Aorta (tissue), 5 donors: ENCODE measurements around the gene MAML3. TPM values are rescaled to one million over a fixed set of nuclear protein-coding genes. Genes with fewer than 3 reads are reported as not detected.
A peak's percentile ranks its signal among the peaks of the same experiment; 100 is the strongest.

Experiments
- ATAC-seq: fragments of 200-7000 bp; cut with Tn5 transposase; one replicate; pipeline ENCODE4 v1.9.1; 2022; ENCODE audit warnings: moderate library complexity; ENCODE audit not compliant: low FRiP score
- DNase-seq, 2 donors: peaks; one replicate each; pipeline ENCODE4 v3.0.0-alpha.2; 2020
- H3K27ac ChIP-seq, 2 donors: one replicate each; pipeline ENCODE4 v1.5.1; 2013; ENCODE audit warnings: low read length in 2 of 2, mild to moderate bottlenecking in 2 of 2, moderate library complexity in 2 of 2, control low read depth in 1 of 2, inconsistent platforms in 1 of 2, low read depth in 1 of 2
- H3K27me3 ChIP-seq, 2 donors: one replicate each; pipeline ENCODE4 v1.6.1; 2013; ENCODE audit warnings: control low read depth in 1 of 2, low read length in 1 of 2, mild to moderate bottlenecking in 1 of 2, moderate library complexity in 1 of 2; ENCODE audit not compliant: insufficient read depth in 2 of 2, control insufficient read depth in 1 of 2
- H3K36me3 ChIP-seq, 2 donors: one replicate each; pipeline ENCODE4 v1.6.1; 2013; ENCODE audit warnings: control low read depth in 1 of 2, low read length in 1 of 2, mild to moderate bottlenecking in 1 of 2; ENCODE audit not compliant: insufficient read depth in 2 of 2, control insufficient read depth in 1 of 2
- H3K4me1 ChIP-seq, 2 donors: one replicate each; pipeline ENCODE4 v1.6.1; 2013; ENCODE audit warnings: low read length in 2 of 2, control low read depth in 1 of 2, mild to moderate bottlenecking in 1 of 2, moderate library complexity in 1 of 2; ENCODE audit not compliant: insufficient read depth in 2 of 2, control insufficient read depth in 1 of 2
- H3K4me3 ChIP-seq, 2 donors: one replicate each; pipeline ENCODE4 v1.5.1; 2013; ENCODE audit warnings: low read length in 2 of 2, control low read depth in 1 of 2, mild to moderate bottlenecking in 1 of 2
- H3K9me3 ChIP-seq: one replicate; pipeline ENCODE4 v1.6.1; 2013; ENCODE audit warnings: mild to moderate bottlenecking, low read length; ENCODE audit not compliant: control insufficient read depth
- WGBS, 2 donors: extraction: QIAGEN DNeasy Blood & Tissue Kit; methylation state at CpG; one replicate each; pipeline ENCODE4 v1.1.7; 2013; 5-methylcytosine and 5-hydroxymethylcytosine counted together
- intact Hi-C, 2 donors: fragments of 100-400 bp; cut with DNase I; formaldehyde crosslinking; loops; one replicate each; pipeline versions ENCODE4 v1.14.2 to v1.15.0; 2022
- long read RNA-seq, 2 donors: library from polyadenylated mRNA; unstranded; transcript quantifications; one replicate each; pipeline ENCODE4 v2.0.0, GENCODE V29; 2020 to 2021
- polyA plus RNA-seq, 2 donors: library from polyadenylated mRNA; stranded (reverse); fragments of 200-250 nt; gene quantifications; one replicate each; pipeline ENCODE4 v1.2.3, GENCODE V29; 2013
- total RNA-seq, 2 donors: library from RNA; stranded (reverse); fragmentation: NEBNext Ultra II Directional; extraction: Animal tissue kit (Norgen Biotek cat#: 25700); gene quantifications; one replicate each; pipeline ENCODE4 v1.2.1, GENCODE V29; 2021
- donor health status: healthy with polysubstance abuse.
- donor health status: Bipolar disorder and iron deficiency.
- donor health status: DM: no; HTN: no; CAD: no.
- donor health status: DM: no; HTN: no; CAD: no.
- donor health status: DM: yes; HTN: yes; CAD: no.

The MAML3 gene
- total RNA-seq (10 to 100 TPM in 1 of 2 donors, 1 to 10 TPM in 1; 8.3 to 10.5 TPM), polyA plus RNA-seq (1 to 10 TPM in 1 of 2 donors, under 1 TPM in 1; 0.79 to 1.5 TPM)
- long read RNA-seq, donor 1, partial matches to known transcripts, result 1 of 19 reads
- long read RNA-seq, donor 1, other reads (novel, unspliced or antisense), result 18 of 19 reads
- long read RNA-seq, donor 2, partial matches to known transcripts, result 0 of 27 reads
- long read RNA-seq, donor 2, other reads (novel, unspliced or antisense), result 27 of 27 reads

- Histone ChIP-seq H3K9me3 (no peaks in the 10 kb centered on the region), H3K4me3 (peak within 1 kb of the TSS; percentile 94 to 97), H3K27ac (peak within 1 kb of the TSS; percentile 2 to 91), H3K27me3 (no peaks in the 10 kb centered on the region), H3K36me3 (no peaks in the 10 kb centered on the region), H3K4me1 (no peaks in the 10 kb centered on the region)
- intact Hi-C loops, result loop anchor here (1.0 to 10.0 kb wide), 9 partner anchors 57 to 711 kb away; no protein-coding TSS in a partner anchor
- ATAC-seq (peak; percentile 89), DNase-seq (peak; percentile 96 to 98)
- 0 to 1% methylated on average over 62 to 79 of the region's 79 CpGs for WGBS, 2 donors
Measured at GRCh38 chr4:140153718-140154571, at the start of gene MAML3. MAML3 (minus strand) TSS chr4:140154184; CDS start chr4:140153327, 857 bp downstream.

- Histone ChIP-seq H3K36me3 (no peaks in the 10 kb centered on the region), H3K4me3 (no peak overlapping the region), H3K27ac (no peak overlapping the region), H3K4me1 (no peaks in the 10 kb centered on the region), H3K9me3 (no peaks in the 10 kb centered on the region), H3K27me3 (no peaks in the 10 kb centered on the region)
- ATAC-seq (no peak), DNase-seq (no peak)
- intact Hi-C loops, result no loop called here
- 85 to 89% methylated on average over 1 of the region's 1 CpG for WGBS, 2 donors
Measured at GRCh38 chr4:140198942-140199341, 45.0 kb upstream of the MAML3 start.

GRCh38 chr4:140195806-140196205, 41.8 kb upstream of the MAML3 start:
- Histone ChIP-seq H3K27me3 (no peaks in the 10 kb centered on the region), H3K9me3 (no peaks in the 10 kb centered on the region), H3K27ac (no peak overlapping the region), H3K36me3 (no peaks in the 10 kb centered on the region), H3K4me3 (no peak overlapping the region), H3K4me1 (no peaks in the 10 kb centered on the region)
- 76 to 81% methylated on average over 6 of the region's 6 CpGs for WGBS, 2 donors
- DNase-seq, result no peak
- no peak for ATAC-seq
- intact Hi-C loops, result no loop called here

DNA sequence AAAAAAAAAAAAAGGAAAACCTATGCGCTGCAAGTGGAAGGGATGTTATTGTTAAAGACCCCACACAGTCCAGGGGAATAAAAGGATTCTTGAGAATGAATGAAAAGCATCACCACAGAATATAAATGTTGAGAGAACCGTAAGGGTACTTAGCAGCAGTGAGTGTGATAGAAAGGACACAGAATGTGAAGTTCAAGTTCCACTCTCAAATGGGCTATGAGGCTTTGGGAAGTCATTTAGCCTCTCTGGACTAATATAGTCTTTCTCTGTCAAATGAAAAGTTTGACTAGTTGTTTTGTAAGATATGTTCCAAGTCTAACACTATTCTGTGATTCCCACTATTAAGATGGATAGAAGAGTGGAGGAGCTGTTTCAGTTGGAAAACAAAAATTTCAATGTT, 35.8 kb upstream of the MAML3 start:
- H3K9me3 ChIP-seq, result no peaks in the 10 kb centered on the region
- no peak overlapping the region for H3K27ac ChIP-seq
- 81 to 84% methylated on average over 2 of the region's 2 CpGs for WGBS, 2 donors
- H3K27me3 ChIP-seq, result no peaks in the 10 kb centered on the region
- no peak for ATAC-seq
- H3K36me3 ChIP-seq, result no peaks in the 10 kb centered on the region
- no peak overlapping the region for H3K4me3 ChIP-seq
- H3K4me1 ChIP-seq, result peaks cover 0 to 4% of the 10 kb centered on the region in 2 donors
- DNase-seq, result no peak
- intact Hi-C loops, result loop anchor here in 1 of 2 donors (10.0 kb wide), 1 partner anchor 45 kb away; no protein-coding TSS in a partner anchor

GRCh38 chr4:140188975-140189374, 35.0 kb upstream of the MAML3 start:
- 8 to 18% methylated on average over 2 of the region's 2 CpGs for WGBS, 2 donors
- intact Hi-C loops, result loop anchor here in 1 of 2 donors (10.0 kb wide), 1 partner anchor 46 kb away; no protein-coding TSS in a partner anchor
- peak; percentile 73 for ATAC-seq
- no peaks in the 10 kb centered on the region for H3K36me3 ChIP-seq
- H3K9me3 ChIP-seq, result no peaks in the 10 kb centered on the region
- H3K27me3 ChIP-seq, result no peaks in the 10 kb centered on the region
- H3K27ac ChIP-seq, result no peak overlapping the region
- no peak overlapping the region for H3K4me3 ChIP-seq
- peak in 1 of 2 donors; percentile 66 for DNase-seq
- H3K4me1 ChIP-seq, result peaks cover 0 to 4% of the 10 kb centered on the region in 2 donors

GRCh38 chr4:140187316-140187695, 33.3 kb upstream of the MAML3 start:
- Histone ChIP-seq H3K27ac (no peak overlapping the region), H3K27me3 (no peaks in the 10 kb centered on the region), H3K4me3 (no peak overlapping the region), H3K9me3 (no peaks in the 10 kb centered on the region), H3K36me3 (no peaks in the 10 kb centered on the region), H3K4me1 (peaks cover 0 to 4% of the 10 kb centered on the region in 2 donors)
- no peak for ATAC-seq
- WGBS, 2 donors, result 67 to 87% methylated on average over 1 of the region's 1 CpG
- intact Hi-C loops, result loop anchor here in 1 of 2 donors (10.0 kb wide), 1 partner anchor 47 kb away; no protein-coding TSS in a partner anchor
- no peak for DNase-seq

GRCh38 chr4:140186651-140187315, 32.8 kb upstream of the MAML3 start:
- Histone ChIP-seq H3K4me1 (peaks cover 0 to 4% of the 10 kb centered on the region in 2 donors), H3K27ac (no peak overlapping the region), H3K36me3 (no peaks in the 10 kb centered on the region), H3K27me3 (no peaks in the 10 kb centered on the region), H3K4me3 (no peak overlapping the region), H3K9me3 (no peaks in the 10 kb centered on the region)
- no peak for DNase-seq
- 77 to 80% methylated on average over 9 of the region's 9 CpGs for WGBS, 2 donors
- intact Hi-C loops, result loop anchor here in 1 of 2 donors (10.0 kb wide), 1 partner anchor 48 kb away; no protein-coding TSS in a partner anchor
- ATAC-seq, result no peak

GRCh38 chr4:140186082-140186438, 32.1 kb upstream of the MAML3 start:
- Histone ChIP-seq H3K27ac (no peak overlapping the region), H3K36me3 (no peaks in the 10 kb centered on the region), H3K4me1 (peaks cover 0 to 4% of the 10 kb centered on the region in 2 donors), H3K4me3 (no peak overlapping the region), H3K9me3 (no peaks in the 10 kb centered on the region), H3K27me3 (no peaks in the 10 kb centered on the region)
- intact Hi-C loops, result loop anchor here in 1 of 2 donors (10.0 kb wide), 1 partner anchor 49 kb away; no protein-coding TSS in a partner anchor
- ATAC-seq, result no peak
- 94 to 95% methylated on average over 8 of the region's 8 CpGs for WGBS, 2 donors
- DNase-seq, result no peak
